HG02884 (cell line): ENCODE results near the gene UVSSA.
A peak's percentile ranks its signal among the peaks of the same experiment; 100 is the strongest.

Experiments
- ATAC-seq: cut with Tn5 transposase; IDR thresholded peaks from one replicate; pipeline ENCODE4 v1.9.1; 2021; ENCODE audit warnings: mild to moderate bottlenecking, moderate library complexity; ENCODE audit not compliant: unreplicated experiment

The UVSSA gene

GRCh38 chr4:1345903-1346780 is 866 bp upstream of the UVSSA start:
- ATAC-seq, result peak; percentile 22

- peak; percentile 26 for ATAC-seq
Observed at GRCh38 chr4:1347410-1347864, 429 bp downstream of the UVSSA start.

GRCh38 chr4:1348014-1348513 is 1.1 kb downstream of the UVSSA start:
- ATAC-seq, result no peak

GRCh38 chr4:1348746-1349145 is 1.7 kb downstream of the UVSSA start:
- ATAC-seq, result no peak

- ATAC-seq, result no peak
Observed at GRCh38 chr4:1349359-1350168, 2.6 kb downstream of the UVSSA start.

- ATAC-seq, result no peak
Observed at GRCh38 chr4:1350169-1350520, 3.1 kb downstream of the UVSSA start.

- ATAC-seq, result no peak
Observed at GRCh38 chr4:1351854-1352566, 5.0 kb downstream of the UVSSA start.

- no peak for ATAC-seq
Observed at GRCh38 chr4:1352567-1352900, 5.5 kb downstream of the UVSSA start.

GRCh38 chr4:1353186-1354055 is 6.4 kb downstream of the UVSSA start:
- no peak for ATAC-seq

GRCh38 chr4:1354136-1354982 is 7.4 kb downstream of the UVSSA start:
- ATAC-seq, result no peak

- ATAC-seq, result no peak
Observed at GRCh38 chr4:1354983-1355275, 7.9 kb downstream of the UVSSA start.

GRCh38 chr4:1355378-1355777 is 8.4 kb downstream of the UVSSA start:
- no peak for ATAC-seq

- ATAC-seq, result no peak
Observed at GRCh38 chr4:1356181-1356998, 9.4 kb downstream of the UVSSA start.

GRCh38 chr4:1357356-1358248 is 10.6 kb downstream of the UVSSA start:
- no peak for ATAC-seq

- ATAC-seq, result no peak
Observed at GRCh38 chr4:1358421-1359143, 11.6 kb downstream of the UVSSA start.

- no peak for ATAC-seq
Observed at GRCh38 chr4:1359144-1359501, 12.1 kb downstream of the UVSSA start.

- ATAC-seq, result no peak
Observed at GRCh38 chr4:1359976-1360375, 13.0 kb downstream of the UVSSA start.
